HCT116 (cell line): ENCODE results near the gene RNF182. TPM values are rescaled to one million over a fixed set of nuclear protein-coding genes. Genes with fewer than 3 reads are reported as not detected.

ENCODE experiments used
- ATAC-seq: fragments of 200-7000 bp; cut with Tn5 transposase; 2 replicates; pipeline ENCODE4 v1.9.1; 2020; ENCODE audit warnings: mild to moderate bottlenecking, moderate library complexity
- BruUV-seq: library from RNA; stranded (reverse); fragments of 400-500 nt; replicated peaks from 2 replicates; lab custom pipeline; 2021; lab: Mats Ljungman, UMichigan
- CTCF ChIA-PET: fragments of 300-600 bp; sonication (Branson Sonifier 250); formaldehyde crosslinking; loops from one replicate; lab custom pipeline; 2021; ENCODE audit warnings: antibody characterized with exemption; lab: Charles Lee
- POLR2A ChIA-PET: fragments of 300-600, 350-600 bp; sonication (Branson Sonifier 250); formaldehyde crosslinking; loops from one replicate; lab custom pipeline; 2021; ENCODE audit warnings: antibody characterized with exemption; lab: Charles Lee
- RAD21 ChIA-PET, 2 experiments: fragments of 300-600 bp; sonication (Branson Sonifier 250); formaldehyde crosslinking; loops; one replicate each; lab custom pipeline; 2023; ENCODE audit warnings: low total read pairs in 2 of 2; ENCODE audit not compliant: uncharacterized antibody in 2 of 2, unreplicated experiment in 2 of 2, low non-redundant PET in 1 of 2; lab: Charles Lee
- DNase-seq: peaks from one replicate; pipeline ENCODE4 v3.0.0-alpha.2; 2010; ENCODE audit warnings: low read depth, low spot score
- H2AFZ ChIP-seq: fragments of 200-600 bp; shearing (Covaris generic), sonication (generic); 2 replicates; pipeline ENCODE4 v1.6.1; 2017; ENCODE audit warnings: low read depth, mixed run types, mixed read lengths, antibody characterized with exemption, low read length; ENCODE audit not compliant: poor library complexity, severe bottlenecking
- H3K27ac ChIP-seq: 2 replicates; pipeline ENCODE4 v1.5.1; 2012; ENCODE audit warnings: low read depth, low read length
- H3K27me3 ChIP-seq: fragments of 200-600 bp; sonication (generic); 2 replicates; pipeline ENCODE4 v1.6.1; 2016; ENCODE audit warnings: mixed run types, low read length, mixed read lengths; ENCODE audit not compliant: insufficient read depth
- H3K36me3 ChIP-seq, 2 experiments: fragments of 200-500 bp in 1 of 2; fragments of 200-600 bp in 1 of 2; sonication (Bioruptor generic) in 1 of 2; sonication (generic) in 1 of 2; 2 replicates each; pipeline versions ENCODE4 v1.5.1 to v1.6.1; 2014 to 2016; ENCODE audit warnings: low read length in 2 of 2, inconsistent platforms in 1 of 2, mixed read lengths in 1 of 2, mixed run types in 1 of 2; ENCODE audit not compliant: insufficient read depth in 2 of 2, control insufficient read depth in 1 of 2
- H3K4me1 ChIP-seq, 2 experiments: fragments of 200-600 bp in 1 of 2; sonication (generic) in 1 of 2; 2 replicates each; pipeline versions ENCODE4 v1.5.1 to v1.6.1; 2012 to 2017; ENCODE audit warnings: low read length in 2 of 2, inconsistent platforms in 1 of 2, mild to moderate bottlenecking in 1 of 2, mixed read lengths in 1 of 2, mixed run types in 1 of 2, moderate library complexity in 1 of 2; ENCODE audit not compliant: insufficient read depth in 2 of 2, control insufficient read depth in 1 of 2
- H3K4me2 ChIP-seq: fragments of 200-600 bp; sonication (generic); 2 replicates; pipeline ENCODE4 v1.6.1; 2017; ENCODE audit warnings: mixed run types, low read length, mixed read lengths
- H3K4me3 ChIP-seq, 2 experiments: fragments of 200-600 bp in 1 of 2; sonication (generic) in 1 of 2; replicated peaks in 1 of 2; 2 replicates each; pipeline ENCODE4 v1.5.1; 2011 to 2016; ENCODE audit warnings: low read length in 2 of 2, control low read depth in 1 of 2, low read depth in 1 of 2, mild to moderate bottlenecking in 1 of 2, mixed read lengths in 1 of 2, mixed run types in 1 of 2
- H3K79me2 ChIP-seq: fragments of 200-600 bp; sonication (generic); 2 replicates; pipeline ENCODE4 v1.6.1; 2017; ENCODE audit warnings: mild to moderate bottlenecking, mixed run types, low read length, moderate library complexity, mixed read lengths; ENCODE audit not compliant: insufficient read depth
- H3K9ac ChIP-seq: fragments of 200-600 bp; sonication (generic); 2 replicates; pipeline ENCODE4 v1.6.1; 2016; ENCODE audit warnings: low read length, mixed read lengths
- H3K9me2 ChIP-seq: fragments of 200-600 bp; sonication (generic), shearing (Covaris generic); 2 replicates; pipeline ENCODE4 v1.6.1; 2017; ENCODE audit warnings: mixed run types, mild to moderate bottlenecking, moderate library complexity; ENCODE audit not compliant: insufficient read depth
- H3K9me3 ChIP-seq, 2 experiments: fragments of 200-500 bp in 1 of 2; fragments of 200-600 bp in 1 of 2; sonication (Bioruptor generic) in 1 of 2; sonication (generic) in 1 of 2; 2 replicates each; pipeline ENCODE4 v1.6.1; 2014 to 2017; ENCODE audit warnings: low read length in 2 of 2, mixed read lengths in 2 of 2, inconsistent platforms in 1 of 2, low read depth in 1 of 2, mild to moderate bottlenecking in 1 of 2, mixed run types in 1 of 2, moderate library complexity in 1 of 2; ENCODE audit not compliant: control insufficient read depth in 1 of 2, insufficient read depth in 1 of 2
- H4K20me1 ChIP-seq: fragments of 200-600 bp; sonication (generic), shearing (Covaris generic); 2 replicates; pipeline ENCODE4 v1.6.1; 2017; ENCODE audit warnings: mixed run types, mild to moderate bottlenecking, moderate library complexity; ENCODE audit not compliant: insufficient read depth
- ATF3 ChIP-seq: IDR thresholded peaks from 2 replicates; pipeline ENCODE4 v1.6.1; 2012
- CBX3 ChIP-seq: IDR thresholded peaks from 2 replicates; pipeline ENCODE4 v1.6.1; 2012; ENCODE audit warnings: low read depth
- CEBPB ChIP-seq: IDR thresholded peaks from 2 replicates; pipeline ENCODE4 v1.6.1; 2012; ENCODE audit warnings: low read depth
- CTCF ChIP-seq, 3 experiments: fragments of 200-600 bp in 1 of 3; sonication (generic) in 1 of 3; IDR thresholded peaks in 2 of 3; conservative IDR thresholded peaks in 1 of 3; 2 replicates each; pipeline ENCODE4 v1.5.1; 2012 to 2017; ENCODE audit warnings: low read depth in 2 of 3, low read length in 2 of 3, antibody characterized with exemption in 1 of 3, borderline replicate concordance in 1 of 3, control low read depth in 1 of 3, mild to moderate bottlenecking in 1 of 3, mixed read lengths in 1 of 3, mixed run types in 1 of 3, moderate library complexity in 1 of 3; ENCODE audit not compliant: insufficient read depth in 1 of 3
- EGR1 ChIP-seq: IDR thresholded peaks from 2 replicates; pipeline ENCODE4 v1.6.1; 2012; ENCODE audit warnings: low read depth
- EZH2 ChIP-seq: fragments of 200-600 bp; sonication (generic); IDR thresholded peaks from 2 replicates; pipeline ENCODE4 v1.6.1; 2017; ENCODE audit warnings: antibody characterized with exemption, mixed run types
- EZH2phosphoT487 ChIP-seq: fragments of 200-600 bp; IDR thresholded peaks from 2 replicates; pipeline ENCODE4 v1.6.1; 2018; ENCODE audit warnings: antibody characterized with exemption, borderline replicate concordance
- FOSL1 ChIP-seq: IDR thresholded peaks from 2 replicates; pipeline ENCODE4 v1.6.1; 2012; ENCODE audit warnings: low read depth
- JUND ChIP-seq: IDR thresholded peaks from 2 replicates; pipeline ENCODE4 v1.6.1; 2012
- MAX ChIP-seq: IDR thresholded peaks from 2 replicates; pipeline ENCODE4 v1.6.1; 2012
- POLR2A ChIP-seq: IDR thresholded peaks from 2 replicates; pipeline ENCODE4 v1.7.0; 2011; ENCODE audit warnings: borderline replicate concordance; ENCODE audit not compliant: insufficient read depth, insufficient read length; ENCODE audit errors: extremely low read depth
- POLR2AphosphoS5 ChIP-seq: IDR thresholded peaks from 2 replicates; pipeline ENCODE4 v1.6.1; 2011; ENCODE audit warnings: mild to moderate bottlenecking, low read depth, low read length, moderate library complexity
- RAD21 ChIP-seq: IDR thresholded peaks from 2 replicates; pipeline ENCODE4 v1.6.1; 2012; ENCODE audit warnings: low read depth, mild to moderate bottlenecking
- SIN3A ChIP-seq: IDR thresholded peaks from 2 replicates; pipeline ENCODE4 v1.6.1; 2012; ENCODE audit warnings: low read depth
- SP1 ChIP-seq: IDR thresholded peaks from 2 replicates; pipeline ENCODE4 v1.6.1; 2012; ENCODE audit warnings: low read depth
- SRF ChIP-seq: IDR thresholded peaks from 2 replicates; pipeline ENCODE4 v1.6.1; 2012; ENCODE audit warnings: low read depth
- TCF7L2 ChIP-seq: IDR thresholded peaks from 2 replicates; pipeline ENCODE4 v1.7.0; 2011; ENCODE audit warnings: borderline replicate concordance, inconsistent platforms; ENCODE audit not compliant: insufficient read depth, insufficient read length; ENCODE audit errors: extremely low read depth
- YY1 ChIP-seq: IDR thresholded peaks from 2 replicates; pipeline ENCODE4 v1.6.1; 2011; ENCODE audit warnings: low read length, low read depth, moderate library complexity, mild to moderate bottlenecking; ENCODE audit not compliant: insufficient replicate concordance; ENCODE audit errors: extremely low read depth
- ZFX ChIP-seq: fragments of 450-650 bp; IDR thresholded peaks from 2 replicates; pipeline ENCODE4 v1.6.1; 2017
- intact Hi-C: fragments of 100-400 bp; cut with micrococcal nuclease; formaldehyde crosslinking; loops from 2 replicates; pipeline ENCODE4 v1.10.0; 2022
- total RNA-seq: library from RNA; stranded (reverse); gene quantifications from one replicate; pipeline ENCODE4 v1.2.1, GENCODE V29; 2021; ENCODE audit not compliant: unreplicated experiment

The RNF182 gene
- total RNA-seq, 1 experiment from 2014 or later, result 6.5 TPM

DNA sequence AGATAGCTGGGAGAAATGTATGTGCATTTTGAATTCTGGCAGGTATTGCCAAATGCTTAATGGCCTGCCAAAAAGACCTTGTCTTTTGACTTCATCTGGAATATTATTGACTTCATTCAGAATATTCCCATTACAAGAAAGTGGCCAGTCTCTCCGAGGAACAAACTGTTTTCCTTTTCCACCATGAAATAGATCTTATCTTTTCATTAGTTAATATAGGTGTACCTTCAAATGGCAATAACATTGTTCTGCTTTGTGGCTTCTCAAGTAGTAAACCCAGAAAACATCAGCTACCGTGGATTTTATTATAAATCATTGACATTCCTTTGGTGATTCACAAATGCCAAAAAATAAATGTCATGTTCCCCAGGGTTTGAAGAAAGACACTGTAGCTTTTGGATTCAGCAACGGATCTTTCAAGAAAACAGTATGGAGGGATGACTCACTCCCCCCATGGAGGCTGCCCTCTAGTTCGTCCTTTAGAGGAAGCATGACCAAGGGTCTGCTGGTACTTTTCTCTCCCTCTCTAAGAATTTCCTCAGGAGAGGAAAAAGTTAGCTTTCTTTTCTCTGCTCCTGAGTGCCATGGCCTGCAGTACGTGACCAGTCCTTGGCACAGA is 1.1 kb upstream of the RNF182 start:
- H3K4me2 ChIP-seq, result peak overlapping the region; percentile 99
- RAD21 ChIA-PET, result interaction anchor here (0.5 to 1.4 kb wide), 5 partner anchors 79 to 1212 kb away, joined by 3 to 7 read pairs (median 3); no protein-coding TSS in a partner anchor
- ATAC-seq (peak; percentile 20), DNase-seq (no peak)
- no peak overlapping the region for H3K27ac ChIP-seq
- CTCF ChIA-PET, result interaction anchor here (1.0 to 1.6 kb wide), 6 partner anchors 11 to 143 kb away, joined by 4 to 10 read pairs (median 8); no protein-coding TSS in a partner anchor
- no peaks in the 10 kb centered on the region for H4K20me1 ChIP-seq
- peaks cover 8 to 19% of the 10 kb centered on the region in 2 experiments; a peak in 3 of 4 replicates for H3K4me1 ChIP-seq
- H3K36me3 ChIP-seq, result no peaks in the 10 kb centered on the region
- H3K27me3 ChIP-seq, result no peaks in the 10 kb centered on the region
- TF ChIP-seq SP1 (no peak), SRF (no peak), FOSL1 (no peak), ATF3 (no peak), MAX (no peak), TCF7L2 (no peak), ZFX (no peak), CTCF (IDR thresholded peaks at IDR 0.05 in 2 of 3, conservative IDR thresholded peaks at IDR 0.05 in 1 of 3; ENCODE audit: borderline replicate concordance in 1 of 3, insufficient read depth in 1 of 3, low read depth in 2 of 3, low read length in 2 of 3) (no peak), CBX3 (no peak), EZH2 (no peak), CEBPB (no peak), EGR1 (no peak), SIN3A (no peak), POLR2A (no peak), YY1 (no peak), EZH2phosphoT487 (no peak), JUND (no peak), RAD21 (no peak), POLR2AphosphoS5 (no peak)
- H3K4me3 ChIP-seq, result peak overlapping the region; percentile 65 to 76
- H3K79me2 ChIP-seq, result no peaks in the 10 kb centered on the region
- POLR2A ChIA-PET, result no interaction called here
- H2AFZ ChIP-seq, result peak overlapping the region; percentile 84
- peak overlapping the region; percentile 48 for H3K9ac ChIP-seq
- H3K9me3 ChIP-seq, result no peaks in the 10 kb centered on the region
- no peaks in the 10 kb centered on the region for H3K9me2 ChIP-seq
- BruUV-seq, result no TSS peak
- intact Hi-C loops, result no loop called here
